GM21786 (cell line): Measurements from ENCODE around the gene TUBB6.

Source experiments
- ATAC-seq: cut with Tn5 transposase; IDR thresholded peaks from one replicate; pipeline ENCODE4 v1.9.1; 2021; ENCODE audit not compliant: unreplicated experiment

Gene TUBB6

GRCh38 chr18:12307701-12308385 is at the start of gene TUBB6:
Gene TUBB6, plus strand, starts transcription at chr18:12308241. Its CDS starts 52 bp downstream, at chr18:12308293.
- peak; percentile 61 for ATAC-seq

- ATAC-seq = no peak
These were observed 49.0 kb upstream of the TUBB6 start for GRCh38 chr18:12258719-12259705.

GRCh38 chr18:12262748-12263147 is 45.3 kb upstream of the TUBB6 start:
- no peak for ATAC-seq

GRCh38 chr18:12264864-12265263 is 43.2 kb upstream of the TUBB6 start:
- no peak for ATAC-seq

GRCh38 chr18:12271376-12272235 is 36.4 kb upstream of the TUBB6 start:
- ATAC-seq = peak; percentile 89

GRCh38 chr18:12274793-12275192 is 33.2 kb upstream of the TUBB6 start:
- ATAC-seq = no peak

- no peak for ATAC-seq
These were observed 31.1 kb upstream of the TUBB6 start for GRCh38 chr18:12276736-12277554.

GRCh38 chr18:12278215-12278671 is 29.8 kb upstream of the TUBB6 start:
- no peak for ATAC-seq

GRCh38 chr18:12278741-12279682 is 29.0 kb upstream of the TUBB6 start:
- no peak for ATAC-seq

GRCh38 chr18:12279781-12280531 is 28.1 kb upstream of the TUBB6 start:
- ATAC-seq = no peak

- ATAC-seq = no peak
These were observed 26.2 kb upstream of the TUBB6 start for GRCh38 chr18:12281861-12282260.

GRCh38 chr18:12282442-12283039 is 25.5 kb upstream of the TUBB6 start:
- ATAC-seq = no peak

- ATAC-seq = no peak
These were observed 24.8 kb upstream of the TUBB6 start for GRCh38 chr18:12283256-12283655.

GRCh38 chr18:12283666-12284065 is 24.4 kb upstream of the TUBB6 start:
- no peak for ATAC-seq

GRCh38 chr18:12287131-12287681 is 20.8 kb upstream of the TUBB6 start:
- ATAC-seq = no peak

GRCh38 chr18:12287684-12288402 is 20.2 kb upstream of the TUBB6 start:
- no peak for ATAC-seq

- no peak for ATAC-seq
These were observed 19.7 kb upstream of the TUBB6 start for GRCh38 chr18:12288403-12288755.
